ENCODE measurements around the gene STK39. TPM values are rescaled to one million over a fixed set of nuclear protein-coding genes. Genes with fewer than 3 reads are reported as not detected.
"Not testable (repeated sequence)": the region's sequence is repeated elsewhere in the genome, so short reads cannot be mapped to it uniquely, and the experiment has no call there.

Gene STK39
- total RNA-seq, 1 donor = 2.7 TPM

GRCh38 chr2:168107322-168107721 lies 140.1 kb downstream of the STK39 start:
- no peak for DNase-seq (ENCODE audit: low read depth in 2 of 3, low spot score in 2 of 3)

GRCh38 chr2:168105127-168105683 lies 142.2 kb downstream of the STK39 start:
- DNase-seq (ENCODE audit: low read depth in 2 of 3, low spot score in 2 of 3) = no peak

- no peak for DNase-seq (ENCODE audit: low read depth in 2 of 3, low spot score in 2 of 3)
Observed at GRCh38 chr2:168097431-168097830, 150.0 kb downstream of the STK39 start.

- DNase-seq (ENCODE audit: low read depth in 2 of 3, low spot score in 2 of 3) = no peak
Observed at GRCh38 chr2:168096158-168096557, 151.2 kb downstream of the STK39 start.

- no peak for DNase-seq (ENCODE audit: low read depth in 2 of 3, low spot score in 2 of 3)
Observed at GRCh38 chr2:168091986-168092385, 155.4 kb downstream of the STK39 start.

GRCh38 chr2:168090366-168091135 lies 156.8 kb downstream of the STK39 start:
- no peak for DNase-seq (ENCODE audit: low read depth in 2 of 3, low spot score in 2 of 3)

- peak in 1 of 3 donors; percentile 5 for DNase-seq (ENCODE audit: low read depth in 2 of 3, low spot score in 2 of 3)
Observed at GRCh38 chr2:168089200-168089599, 158.2 kb downstream of the STK39 start.

- no peak for DNase-seq (ENCODE audit: low read depth in 2 of 3, low spot score in 2 of 3)
Observed at GRCh38 chr2:168087401-168087800, 160.0 kb downstream of the STK39 start.

- no peak for DNase-seq (ENCODE audit: low read depth in 2 of 3, low spot score in 2 of 3)
Observed at GRCh38 chr2:168086851-168087250, 160.5 kb downstream of the STK39 start.

GRCh38 chr2:168085801-168086361 lies 161.5 kb downstream of the STK39 start:
- DNase-seq (ENCODE audit: low read depth in 2 of 3, low spot score in 2 of 3) = no peak

GRCh38 chr2:168084288-168084687 lies 163.1 kb downstream of the STK39 start:
- no peak for DNase-seq (ENCODE audit: low read depth in 2 of 3, low spot score in 2 of 3)

GRCh38 chr2:168081452-168081851 lies 165.9 kb downstream of the STK39 start:
- DNase-seq (ENCODE audit: low read depth in 2 of 3, low spot score in 2 of 3) = not testable (repeated sequence)

- no peak for DNase-seq (ENCODE audit: low read depth in 2 of 3, low spot score in 2 of 3)
Observed at GRCh38 chr2:168079236-168079635, 168.2 kb downstream of the STK39 start.

GRCh38 chr2:168076731-168077130 lies 170.7 kb downstream of the STK39 start:
- DNase-seq (ENCODE audit: low read depth in 2 of 3, low spot score in 2 of 3) = no peak

- DNase-seq (ENCODE audit: low read depth in 2 of 3, low spot score in 2 of 3) = no peak
Observed at GRCh38 chr2:168075446-168075845, 171.9 kb downstream of the STK39 start.

GRCh38 chr2:168072626-168073303 lies 174.6 kb downstream of the STK39 start:
- DNase-seq (ENCODE audit: low read depth in 2 of 3, low spot score in 2 of 3) = no peak

GRCh38 chr2:168064011-168064998 lies 183.1 kb downstream of the STK39 start:
- no peak for DNase-seq (ENCODE audit: low read depth in 2 of 3, low spot score in 2 of 3)

GRCh38 chr2:168062936-168063335 lies 184.5 kb downstream of the STK39 start:
- DNase-seq (ENCODE audit: low read depth in 2 of 3, low spot score in 2 of 3) = no peak

- no peak for DNase-seq (ENCODE audit: low read depth in 2 of 3, low spot score in 2 of 3)
Observed at GRCh38 chr2:168062054-168062453, 185.3 kb downstream of the STK39 start.

- DNase-seq (ENCODE audit: low read depth in 2 of 3, low spot score in 2 of 3) = no peak
Observed at GRCh38 chr2:168060986-168061750, 186.2 kb downstream of the STK39 start.

All from hematopoietic multipotent progenitor cell (in vitro differentiated cells).